IMR-90 (cell line): ENCODE results near the gene RPL10. TPM values are rescaled to one million over a fixed set of nuclear protein-coding genes. Genes with fewer than 3 reads are reported as not detected.

ENCODE experiments used
- ATAC-seq: fragments of 200-7000 bp; cut with Tn5 transposase; 2 replicates; pipeline ENCODE4 v1.9.1; 2020; ENCODE audit warnings: low read depth, mild to moderate bottlenecking, moderate library complexity
- BruUV-seq: library from RNA; stranded (reverse); fragments of 400-500 nt; replicated peaks from 2 replicates; lab custom pipeline; 2021; lab: Mats Ljungman, UMichigan
- CTCF ChIA-PET: fragments of 300-600 bp; formaldehyde crosslinking; extraction: SDS; loops from one replicate; lab custom pipeline; 2021; ENCODE audit warnings: antibody characterized with exemption; lab: Yijun Ruan, JAX
- POLR2A ChIA-PET: fragments of 300-600 bp; sonication (Branson Sonifier 250); formaldehyde crosslinking; loops from one replicate; lab custom pipeline; 2022; ENCODE audit warnings: antibody characterized with exemption; ENCODE audit not compliant: unreplicated experiment; lab: Charles Lee
- DNase-seq: peaks from one replicate; pipeline ENCODE4 v3.0.0; 2013
- H2AFZ ChIP-seq: replicated peaks from 2 replicates; pipeline ENCODE3; 2013; ENCODE audit warnings: low read length, mild to moderate bottlenecking; ENCODE audit not compliant: poor library complexity
- H2AK5ac ChIP-seq: 2 replicates; pipeline ENCODE4 v1.6.1; 2013; ENCODE audit warnings: low read depth, low read length, inconsistent platforms
- H2AK9ac ChIP-seq: replicated peaks from 2 replicates; pipeline ENCODE3; 2013; ENCODE audit warnings: mild to moderate bottlenecking, low read depth, low read length, moderate library complexity; ENCODE audit not compliant: poor library complexity
- H2BK120ac ChIP-seq: 2 replicates; pipeline ENCODE4 v1.6.1; 2013; ENCODE audit warnings: low read depth, low read length, inconsistent platforms
- H2BK15ac ChIP-seq: 3 replicates; pipeline ENCODE4 v1.6.1; 2013; ENCODE audit warnings: low read depth, low read length, inconsistent platforms
- H2BK20ac ChIP-seq: 2 replicates; pipeline ENCODE4 v1.6.1; 2013; ENCODE audit warnings: low read depth, mild to moderate bottlenecking, inconsistent platforms, low read length, moderate library complexity
- H2BK5ac ChIP-seq: 2 replicates; pipeline ENCODE4 v1.6.1; 2013; ENCODE audit warnings: mild to moderate bottlenecking, low read depth, low read length, inconsistent platforms; ENCODE audit not compliant: poor library complexity, severe bottlenecking
- H3K14ac ChIP-seq: replicated peaks from 2 replicates; pipeline ENCODE4 v1.6.1; 2013; ENCODE audit warnings: low read depth, low read length, inconsistent platforms
- H3K18ac ChIP-seq: 2 replicates; pipeline ENCODE4 v1.6.1; 2013; ENCODE audit warnings: low read depth, low read length, control low read depth
- H3K23ac ChIP-seq: 2 replicates; pipeline ENCODE4 v1.6.1; 2013; ENCODE audit warnings: low read depth, low read length, inconsistent platforms
- H3K27ac ChIP-seq: 2 replicates; pipeline ENCODE4 v1.5.1; 2013; ENCODE audit warnings: mild to moderate bottlenecking, control low read depth, low read length; ENCODE audit not compliant: insufficient read depth
- H3K27me3 ChIP-seq: 2 replicates; pipeline ENCODE4 v1.6.1; 2013; ENCODE audit warnings: low read length; ENCODE audit not compliant: control insufficient read depth, insufficient read depth
- H3K36me3 ChIP-seq: 2 replicates; pipeline ENCODE4 v1.6.1; 2013; ENCODE audit warnings: low read length, mixed read lengths; ENCODE audit not compliant: control insufficient read depth, insufficient read depth
- H3K4ac ChIP-seq: 2 replicates; pipeline ENCODE4 v1.6.1; 2013; ENCODE audit warnings: low read depth, low read length, inconsistent platforms
- H3K4me1 ChIP-seq: 2 replicates; pipeline ENCODE4 v1.6.1; 2013; ENCODE audit warnings: low read length, mixed read lengths; ENCODE audit not compliant: control insufficient read depth, insufficient read depth
- H3K4me2 ChIP-seq: 2 replicates; pipeline ENCODE4 v1.6.1; 2013; ENCODE audit warnings: low read depth, mild to moderate bottlenecking, control low read depth, low read length, moderate library complexity
- H3K4me3 ChIP-seq: 2 replicates; pipeline ENCODE4 v1.5.1; 2013; ENCODE audit warnings: low read depth, mild to moderate bottlenecking, control low read depth, low read length, moderate library complexity; ENCODE audit not compliant: insufficient read depth
- H3K56ac ChIP-seq: 2 replicates; pipeline ENCODE4 v1.6.1; 2013; ENCODE audit warnings: low read length, inconsistent platforms; ENCODE audit not compliant: insufficient read depth; ENCODE audit errors: extremely low read depth
- H3K79me1 ChIP-seq, 2 experiments: 2 replicates each; pipeline ENCODE4 v1.6.1; 2013; ENCODE audit warnings: low read length in 2 of 2, inconsistent platforms in 1 of 2, low read depth in 1 of 2
- H3K9ac ChIP-seq: 2 replicates; pipeline ENCODE4 v1.6.1; 2013; ENCODE audit warnings: low read depth, low read length, control low read depth
- H3K9me1 ChIP-seq: 2 replicates; pipeline ENCODE4 v1.6.1; 2013; ENCODE audit warnings: low read length, inconsistent platforms; ENCODE audit not compliant: insufficient read depth
- H3K9me3 ChIP-seq: 2 replicates; pipeline ENCODE4 v1.6.1; 2013; ENCODE audit warnings: low read length; ENCODE audit not compliant: control insufficient read depth, insufficient read depth
- H4K20me1 ChIP-seq: 2 replicates; pipeline ENCODE4 v1.6.1; 2013; ENCODE audit warnings: low read length, inconsistent platforms; ENCODE audit not compliant: insufficient read depth
- H4K5ac ChIP-seq: 2 replicates; pipeline ENCODE4 v1.6.1; 2013; ENCODE audit warnings: mild to moderate bottlenecking, low read depth, low read length, control low read depth
- H4K8ac ChIP-seq, 2 experiments: 2 replicates each; pipeline ENCODE4 v1.6.1; 2013; ENCODE audit warnings: low read depth in 2 of 2, low read length in 2 of 2, control low read depth in 1 of 2, inconsistent platforms in 1 of 2
- H4K91ac ChIP-seq: 2 replicates; pipeline ENCODE4 v1.6.1; 2013; ENCODE audit warnings: low read depth, low read length, inconsistent platforms; ENCODE audit not compliant: insufficient read depth
- BHLHE40 ChIP-seq: fragments of 150-350 bp; IDR thresholded peaks from 2 replicates; pipeline ENCODE4 v1.6.1; 2016; ENCODE audit warnings: mild to moderate bottlenecking, low read depth, low read length
- FOS ChIP-seq: fragments of 150-350 bp; IDR thresholded peaks from 2 replicates; pipeline ENCODE4 v1.6.1; 2016; ENCODE audit warnings: low read depth, low read length
- MAFK ChIP-seq: IDR thresholded peaks from 2 replicates; pipeline ENCODE4 v1.6.1; 2012; ENCODE audit warnings: low read depth, low read length, improper control_type of control experiment
- RAD21 ChIP-seq: IDR thresholded peaks from 2 replicates; pipeline ENCODE4 v1.6.1; 2012; ENCODE audit warnings: low read length, improper control_type of control experiment
- RFX5 ChIP-seq: IDR thresholded peaks from 2 replicates; pipeline ENCODE4 v1.8.0; 2012; ENCODE audit warnings: low read depth, mild to moderate bottlenecking, low read length, moderate library complexity
- SMC3 ChIP-seq: fragments of 150-350 bp; IDR thresholded peaks from 2 replicates; pipeline ENCODE4 v1.6.1; 2016; ENCODE audit warnings: low read depth, mild to moderate bottlenecking, antibody characterized with exemption, low read length, moderate library complexity
- WGBS, 2 experiments: methylation state at CpG; one replicate each; pipeline versions ENCODE4 v1.1.5 to v1.1.7; 2013; ENCODE audit warnings: missing lambda C conversion rate in 2 of 2; ENCODE audit not compliant: insufficient read length in 1 of 2; ENCODE audit errors: extremely low coverage in 2 of 2; 5-methylcytosine and 5-hydroxymethylcytosine counted together
- dilution Hi-C: fragments of 300-500 bp; cut with HindIII; formaldehyde crosslinking; loops from one replicate; pipeline ENCODE4 v1.14.3; 2018; ENCODE audit warnings: low sequenced_read_pairs; ENCODE audit not compliant: unreplicated experiment
- in situ Hi-C: fragments of 300-500 bp; cut with MboI; formaldehyde crosslinking; loops from 3 replicates; pipeline ENCODE4 v1.14.3; 2019; ENCODE audit warnings: low sequenced_read_pairs, inconsistent platforms, mixed read lengths
- intact Hi-C: fragments of 100-400 bp; cut with micrococcal nuclease; formaldehyde crosslinking; loops from 2 replicates; pipeline ENCODE4 v1.10.0; 2022
- polyA plus RNA-seq, 3 experiments: library from polyadenylated mRNA; depleted of rRNA; stranded (reverse); fragments of >200 nt; gene quantifications; 2 replicates each; pipeline ENCODE4 v1.2.3, GENCODE V29; 2012; ENCODE audit warnings: low replicate concordance in 1 of 3
- total RNA-seq: library from RNA; depleted of rRNA; stranded (reverse); fragments of >200 nt; gene quantifications from 2 replicates; pipeline ENCODE4 v1.2.3, GENCODE V29; 2012
- TF ChIP-seq, protein P1 (sequence below): fragments of 150-350 bp; IDR thresholded peaks from 2 replicates; pipeline ENCODE4 v1.6.1; 2017; ENCODE audit warnings: mild to moderate bottlenecking, antibody characterized with exemption, low read length, low read depth
- TF ChIP-seq, protein P2 (sequence below): conservative IDR thresholded peaks from 2 replicates; pipeline ENCODE4 v1.5.1; 2012; ENCODE audit warnings: mild to moderate bottlenecking, low read depth, low read length, improper control_type of control experiment

RPL10 gene
- total and polyA plus RNA-seq, 2 of the 4 experiments (the other 2 are of a cell fraction) = 1,582 to 7,467 TPM

DNA sequence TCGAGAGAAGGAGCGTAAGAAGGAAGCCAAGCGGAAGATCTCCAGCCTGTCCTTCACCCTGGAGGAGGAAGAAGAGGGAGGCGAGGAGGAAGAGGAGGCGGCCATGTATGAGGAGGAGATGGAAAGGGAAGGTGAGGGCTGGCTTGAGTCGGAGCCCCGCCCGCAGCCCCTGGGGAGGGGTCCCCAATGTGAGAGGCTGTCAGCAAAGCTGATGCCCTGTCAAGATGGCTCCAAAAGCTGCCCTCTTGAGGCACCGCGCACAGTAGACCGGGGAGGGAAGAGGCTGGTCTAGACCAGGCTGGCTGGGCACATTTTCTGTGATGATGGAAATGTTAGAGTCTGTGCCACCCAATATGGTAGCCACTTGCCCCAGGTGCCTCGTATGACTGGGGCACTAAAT lies 48.3 kb downstream of the RPL10 start:
- Histone ChIP-seq H2BK5ac (no peak overlapping the region), H3K9me3 (no peaks in the 10 kb centered on the region; the same call in 1 of the 2 replicates), H4K8ac (no peak overlapping the region), H2BK15ac (no peak overlapping the region), H3K36me3 (peaks cover 59% of the 10 kb centered on the region), H3K23ac (no peak overlapping the region; the same call in 1 of the 2 replicates), H2BK20ac (no peak overlapping the region), H3K4me2 (no peak overlapping the region), H2AK9ac (no peak overlapping the region), H3K9ac (no peak overlapping the region), H3K14ac (no peak overlapping the region), H4K5ac (no peak overlapping the region), H2BK120ac (no peak overlapping the region), H3K4ac (no peak overlapping the region), H3K79me1 (peaks cover 0 to 32% of the 10 kb centered on the region in 2 experiments; a peak in 2 of 4 replicates), H3K9me1 (no peaks in the 10 kb centered on the region), H3K56ac (no peak overlapping the region), H2AFZ (no peak overlapping the region), H2AK5ac (no peak overlapping the region), H3K18ac (no peak overlapping the region), H3K4me3 (no peak overlapping the region), H4K91ac (no peak overlapping the region), H3K27me3 (no peaks in the 10 kb centered on the region), H3K4me1 (peaks cover 8% of the 10 kb centered on the region; the same call in 1 of the 2 replicates), H3K27ac (no peak overlapping the region), H4K20me1 (no peaks in the 10 kb centered on the region; the same call in 1 of the 2 replicates)
- TF ChIP-seq SMC3 (no peak), RAD21 (no peak), MAFK (no peak), BHLHE40 (no peak), RFX5 (no peak), FOS (no peak)
- TF ChIP-seq, protein P1, sequence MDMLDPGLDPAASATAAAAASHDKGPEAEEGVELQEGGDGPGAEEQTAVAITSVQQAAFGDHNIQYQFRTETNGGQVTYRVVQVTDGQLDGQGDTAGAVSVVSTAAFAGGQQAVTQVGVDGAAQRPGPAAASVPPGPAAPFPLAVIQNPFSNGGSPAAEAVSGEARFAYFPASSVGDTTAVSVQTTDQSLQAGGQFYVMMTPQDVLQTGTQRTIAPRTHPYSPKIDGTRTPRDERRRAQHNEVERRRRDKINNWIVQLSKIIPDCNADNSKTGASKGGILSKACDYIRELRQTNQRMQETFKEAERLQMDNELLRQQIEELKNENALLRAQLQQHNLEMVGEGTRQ = no peak
- TF ChIP-seq, protein P2, sequence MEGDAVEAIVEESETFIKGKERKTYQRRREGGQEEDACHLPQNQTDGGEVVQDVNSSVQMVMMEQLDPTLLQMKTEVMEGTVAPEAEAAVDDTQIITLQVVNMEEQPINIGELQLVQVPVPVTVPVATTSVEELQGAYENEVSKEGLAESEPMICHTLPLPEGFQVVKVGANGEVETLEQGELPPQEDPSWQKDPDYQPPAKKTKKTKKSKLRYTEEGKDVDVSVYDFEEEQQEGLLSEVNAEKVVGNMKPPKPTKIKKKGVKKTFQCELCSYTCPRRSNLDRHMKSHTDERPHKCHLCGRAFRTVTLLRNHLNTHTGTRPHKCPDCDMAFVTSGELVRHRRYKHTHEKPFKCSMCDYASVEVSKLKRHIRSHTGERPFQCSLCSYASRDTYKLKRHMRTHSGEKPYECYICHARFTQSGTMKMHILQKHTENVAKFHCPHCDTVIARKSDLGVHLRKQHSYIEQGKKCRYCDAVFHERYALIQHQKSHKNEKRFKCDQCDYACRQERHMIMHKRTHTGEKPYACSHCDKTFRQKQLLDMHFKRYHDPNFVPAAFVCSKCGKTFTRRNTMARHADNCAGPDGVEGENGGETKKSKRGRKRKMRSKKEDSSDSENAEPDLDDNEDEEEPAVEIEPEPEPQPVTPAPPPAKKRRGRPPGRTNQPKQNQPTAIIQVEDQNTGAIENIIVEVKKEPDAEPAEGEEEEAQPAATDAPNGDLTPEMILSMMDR = no peak
- ChIA-PET CTCF (no interaction called here), POLR2A (interaction anchor here (1.0 kb wide), 1 partner anchor 8 kb away, joined by 3 read pairs; no protein-coding TSS in a partner anchor)
- ATAC-seq (no peak), DNase-seq (no peak)
- 72% methylated on average over 2 of the region's 12 CpGs; no CpG with 5 or more reads in 1 of the 2 experiments for WGBS, 2 experiments
- no TSS peak for BruUV-seq
- dilution Hi-C loops = no loop called here
- intact Hi-C loops = no loop called here
- in situ Hi-C loops = no loop called here
